WERI-Rb-1 (cell line): Measurements from ENCODE around the gene MYO18B.

Experiments
- DNase-seq: peaks from one replicate; pipeline ENCODE4 v3.0.0-alpha.2; 2020
- H3K27ac ChIP-seq: fragments of 250-450 bp; sonication (Bioruptor Pico); 2 replicates; pipeline ENCODE4 v1.5.1; 2020; ENCODE audit warnings: mild to moderate bottlenecking, moderate library complexity
- H3K27me3 ChIP-seq: fragments of 250-450 bp; sonication (Bioruptor Pico); 2 replicates; pipeline ENCODE4 v1.5.1; 2021; ENCODE audit warnings: mild to moderate bottlenecking, low read depth, moderate library complexity; ENCODE audit not compliant: insufficient read depth, severe bottlenecking
- H3K36me3 ChIP-seq: fragments of 250-450 bp; sonication (Bioruptor Pico); 2 replicates; pipeline ENCODE4 v1.5.1; 2020; ENCODE audit warnings: mild to moderate bottlenecking, moderate library complexity
- H3K4me3 ChIP-seq: 2 replicates; pipeline ENCODE4 v1.5.1; 2011; ENCODE audit warnings: low read depth, mild to moderate bottlenecking, control low read depth, low read length
- H3K9me3 ChIP-seq: fragments of 250-450 bp; sonication (Bioruptor Pico); 2 replicates; pipeline ENCODE4 v1.5.1; 2021; ENCODE audit warnings: mild to moderate bottlenecking, moderate library complexity; ENCODE audit not compliant: severe bottlenecking
- CTCF ChIP-seq: IDR thresholded peaks from 2 replicates; pipeline ENCODE4 v1.5.1; 2011; ENCODE audit warnings: low read depth, mild to moderate bottlenecking, control low read depth, inconsistent platforms, low read length

The MYO18B gene

GRCh38 chr22:26053737-26054316, 311.8 kb downstream of the MYO18B start:
- Histone ChIP-seq H3K27me3 (no peaks in the 10 kb centered on the region), H3K36me3 (no peaks in the 10 kb centered on the region), H3K9me3 (no peaks in the 10 kb centered on the region), H3K4me3 (no peak overlapping the region), H3K27ac (no peak overlapping the region)
- DNase-seq = no peak
- TF ChIP-seq CTCF = no peak

- no peak for DNase-seq
- Histone ChIP-seq H3K27ac (peak overlapping the region; percentile 36), H3K27me3 (no peaks in the 10 kb centered on the region), H3K9me3 (no peaks in the 10 kb centered on the region), H3K4me3 (no peak overlapping the region), H3K36me3 (no peaks in the 10 kb centered on the region)
- no peak for TF ChIP-seq CTCF
Measured at GRCh38 chr22:26054841-26055605, 313.0 kb downstream of the MYO18B start.

- H3K9me3 ChIP-seq = no peaks in the 10 kb centered on the region
- no peaks in the 10 kb centered on the region for H3K27me3 ChIP-seq
- H3K27ac ChIP-seq = peak overlapping the region; percentile 36
- TF ChIP-seq CTCF = no peak
- H3K36me3 ChIP-seq = no peaks in the 10 kb centered on the region
- no peak overlapping the region for H3K4me3 ChIP-seq
- DNase-seq = peak; percentile 27
Measured at GRCh38 chr22:26055693-26056092, 313.7 kb downstream of the MYO18B start.

GRCh38 chr22:26056455-26057200, 314.6 kb downstream of the MYO18B start:
- TF ChIP-seq CTCF = no peak
- no peaks in the 10 kb centered on the region for H3K36me3 ChIP-seq
- no peak overlapping the region for H3K27ac ChIP-seq
- no peaks in the 10 kb centered on the region for H3K27me3 ChIP-seq
- no peaks in the 10 kb centered on the region for H3K9me3 ChIP-seq
- no peak overlapping the region for H3K4me3 ChIP-seq
- DNase-seq = no peak

GRCh38 chr22:26057731-26058130, 315.7 kb downstream of the MYO18B start:
- H3K4me3 ChIP-seq = no peak overlapping the region
- H3K27me3 ChIP-seq = no peaks in the 10 kb centered on the region
- no peak for DNase-seq
- no peaks in the 10 kb centered on the region for H3K36me3 ChIP-seq
- H3K9me3 ChIP-seq = no peaks in the 10 kb centered on the region
- no peak for TF ChIP-seq CTCF
- no peak overlapping the region for H3K27ac ChIP-seq
